HepG2 (cell line): ENCODE results near the gene RPS8. TPM values are rescaled to one million over a fixed set of nuclear protein-coding genes. Genes with fewer than 3 reads are reported as not detected.

Experiments
- CBFB ChIP-seq: sonication (generic); formaldehyde crosslinking; IDR thresholded peaks from 2 replicates; pipeline ENCODE4 v1.4.0; 2020; ENCODE audit warnings: missing genetic modification reagents
- CTCF ChIP-seq: sonication (generic); formaldehyde crosslinking; IDR thresholded peaks from 2 replicates; pipeline ENCODE4 v1.5.0; 2020; ENCODE audit warnings: mild to moderate bottlenecking, missing genetic modification reagents, moderate library complexity
- DNMT3B ChIP-seq: conservative IDR thresholded peaks from 2 replicates; pipeline ENCODE4 v1.6.1; 2016; ENCODE audit warnings: missing biosample characterization, control low read depth
- ESRRA ChIP-seq: sonication (generic); formaldehyde crosslinking; IDR thresholded peaks from 2 replicates; pipeline ENCODE4 v1.5.1; 2020; ENCODE audit warnings: mild to moderate bottlenecking, low read depth, missing genetic modification reagents
- ETS1 ChIP-seq: sonication (generic); formaldehyde crosslinking; IDR thresholded peaks from 2 replicates; pipeline ENCODE4 v1.4.0; 2020; ENCODE audit warnings: missing genetic modification reagents
- FOXA3 ChIP-seq: IDR thresholded peaks from 2 replicates; pipeline ENCODE4 v1.6.1; 2016; ENCODE audit warnings: missing genetic modification reagents, missing compliant biosample characterization
- FOXK2 ChIP-seq: fragments of 450-650 bp; IDR thresholded peaks from 2 replicates; pipeline ENCODE4 v1.6.1; 2016
- HDAC6 ChIP-seq: fragments of 200-600 bp; sonication (generic); IDR thresholded peaks from 2 replicates; pipeline ENCODE4 v1.7.0; 2017; ENCODE audit warnings: mild to moderate bottlenecking, antibody characterized with exemption, low read length, low read depth
- JUND ChIP-seq: sonication (generic); formaldehyde crosslinking; IDR thresholded peaks from 2 replicates; pipeline ENCODE4 v1.8.0; 2022; ENCODE audit warnings: mild to moderate bottlenecking, missing genetic modification reagents
- MLX ChIP-seq: IDR thresholded peaks from 2 replicates; pipeline ENCODE4 v1.6.1; 2016
- NFE2 ChIP-seq: sonication (generic); formaldehyde crosslinking; IDR thresholded peaks from 2 replicates; pipeline ENCODE4 v1.4.0; 2020; ENCODE audit warnings: missing genetic modification reagents
- PATZ1 ChIP-seq: sonication (generic); formaldehyde crosslinking; IDR thresholded peaks from 2 replicates; pipeline ENCODE4 v1.4.0; 2020; ENCODE audit warnings: missing genetic modification reagents
- RAD21 ChIP-seq: fragments of 450-650 bp; formaldehyde crosslinking; IDR thresholded peaks from 2 replicates; pipeline ENCODE4 v1.5.0; 2020; ENCODE audit warnings: mild to moderate bottlenecking
- RBFOX2 ChIP-seq: fragments of 200-400 bp; formaldehyde crosslinking; IDR thresholded peaks from 2 replicates; pipeline ENCODE4 v1.6.1; 2017; ENCODE audit warnings: low read depth, mild to moderate bottlenecking, low read length
- SKI ChIP-seq: fragments of 450-650 bp; IDR thresholded peaks from one replicate; pipeline ENCODE4 v1.6.1; 2018; ENCODE audit warnings: mild to moderate bottlenecking; ENCODE audit not compliant: partially characterized antibody
- SP2 ChIP-seq: sonication (generic); formaldehyde crosslinking; IDR thresholded peaks from 2 replicates; pipeline ENCODE4 v1.5.1; 2020; ENCODE audit warnings: mild to moderate bottlenecking, missing genetic modification reagents
- SSRP1 ChIP-seq: IDR thresholded peaks from 2 replicates; pipeline ENCODE4 v1.6.1; 2016; ENCODE audit warnings: control low read depth
- TCF7L2 ChIP-seq: IDR thresholded peaks from 2 replicates; pipeline ENCODE4 v1.6.1; 2011; ENCODE audit warnings: mild to moderate bottlenecking, low read depth, low read length, moderate library complexity
- ZMAT3 ChIP-seq: sonication (generic); formaldehyde crosslinking; conservative IDR thresholded peaks from 2 replicates; pipeline ENCODE4 v1.7.0; 2021; ENCODE audit warnings: missing genetic modification reagents
- ZNF589 ChIP-seq: sonication (generic); formaldehyde crosslinking; conservative IDR thresholded peaks from 2 replicates; pipeline ENCODE4 v1.8.0; 2022; ENCODE audit warnings: mild to moderate bottlenecking, moderate library complexity, missing genetic modification reagents
- ZNF710 ChIP-seq: sonication (generic); formaldehyde crosslinking; IDR thresholded peaks from 2 replicates; pipeline ENCODE4 v1.5.0; 2020; ENCODE audit warnings: mild to moderate bottlenecking, missing genetic modification reagents, borderline replicate concordance
- ZNF780A ChIP-seq: sonication (generic); formaldehyde crosslinking; IDR thresholded peaks from 2 replicates; pipeline ENCODE4 v1.8.0; 2022; ENCODE audit warnings: mild to moderate bottlenecking, missing genetic modification reagents, moderate library complexity
- ZSCAN31 ChIP-seq: sonication (generic); formaldehyde crosslinking; IDR thresholded peaks from 2 replicates; pipeline ENCODE4 v1.5.0; 2020; ENCODE audit warnings: low read depth, mild to moderate bottlenecking, missing genetic modification reagents
- polyA plus RNA-seq, 8 experiments: library from polyadenylated mRNA; depleted of rRNA in 3 of 8; stranded (reverse) in 7 of 8; unstranded in 1 of 8; fragments of >200 nt; fragmentation: Illumina TruSeq in 4 of 8; extraction: Trizol in 4 of 8; gene quantifications; 2 replicates each; pipeline versions ENCODE4 v1.2.1 to v1.2.3, GENCODE V29; 2011 to 2016; ENCODE audit warnings: low read depth in 4 of 8, missing spikeins in 1 of 8, mixed read lengths in 1 of 8; ENCODE audit not compliant: insufficient read depth in 1 of 8
- total RNA-seq, 5 experiments: library from RNA; depleted of rRNA; stranded (reverse); fragments of >200 nt; fragmentation: Illumina TruSeq; extraction: Trizol; gene quantifications; 2 replicates each; pipeline ENCODE4 v1.2.3, GENCODE V29; 2016; ENCODE audit warnings: low read depth in 1 of 5

Gene RPS8
- total and polyA plus RNA-seq, 2 of the 13 experiments (the other 11 are each of a cell fraction or from before 2014, with no cell fraction given) = 2,628 to 2,822 TPM

GRCh38 chr1:44826375-44827196 is 51.2 kb downstream of the RPS8 start (continued):
- peak; percentile 60; the same call in 1 of the 2 replicates for TF ChIP-seq ZSCAN31 (CRISPR knock-in tag)
- no peak for TF ChIP-seq ZNF710 (CRISPR knock-in tag)
- TF ChIP-seq RBFOX2 = peak; percentile 81
- peak; percentile 58; the same call in 1 of the 2 replicates for TF ChIP-seq ZMAT3 (CRISPR knock-in tag)
- peak; percentile 40; the same call in 1 of the 2 replicates for TF ChIP-seq ESRRA (CRISPR knock-in tag)
- TF ChIP-seq SSRP1 (CRISPR knock-in tag) = no peak
- peak; percentile 69 for TF ChIP-seq PATZ1 (CRISPR knock-in tag)
- TF ChIP-seq RAD21 = peak; percentile 22; the same call in 1 of the 2 replicates
- TF ChIP-seq JUND (CRISPR knock-in tag) = peak; percentile 42; the same call in 1 of the 2 replicates
- peak; percentile 60; the same call in 1 of the 2 replicates for TF ChIP-seq ZNF589 (CRISPR knock-in tag)
- TF ChIP-seq DNMT3B (CRISPR knock-in tag) = no peak
- no peak for TF ChIP-seq SP2
- TF ChIP-seq HDAC6 = no peak
- TF ChIP-seq TCF7L2 = no peak
- 0 out of 2 replicates have a peak, but pooled peaks have one; percentile 26 for TF ChIP-seq ZNF780A (CRISPR knock-in tag)
- TF ChIP-seq FOXK2 = no peak
- no peak; the same call in 1 of the 2 replicates for TF ChIP-seq CTCF (CRISPR knock-in tag)
- no peak for TF ChIP-seq SKI
- 0 out of 2 replicates have a peak, but pooled peaks have one; percentile 14 for TF ChIP-seq FOXA3 (CRISPR knock-in tag)
- no peak; the same call in 1 of the 2 replicates for TF ChIP-seq CBFB (CRISPR knock-in tag)
- no peak for TF ChIP-seq NFE2 (CRISPR knock-in tag)
- no peak; the same call in 1 of the 2 replicates for TF ChIP-seq ETS1 (CRISPR knock-in tag)
- 0 out of 2 replicates have a peak, but pooled peaks have one; percentile 42 for TF ChIP-seq MLX (CRISPR knock-in tag)
